ENCODE data around the gene VPS37C. TPM values are rescaled to one million over a fixed set of nuclear protein-coding genes. Genes with fewer than 3 reads are reported as not detected.
"Not testable (repeated sequence)": the region's sequence is repeated elsewhere in the genome, so short reads cannot be mapped to it uniquely, and the experiment has no call there.

VPS37C gene
- total RNA-seq, 2 donors from 2014 or later: 25.4 to 27.3 TPM

GRCh38 chr11:61111786-61112517 lies 49.3 kb downstream of the VPS37C start:
- ATAC-seq (no peak), DNase-seq (no peak)
- intact Hi-C loops (cut with DNase I, micrococcal nuclease): no loop called here

GRCh38 chr11:61111050-61111435 lies 50.2 kb downstream of the VPS37C start:
- intact Hi-C loops (cut with DNase I, micrococcal nuclease): no loop called here
- DNase-seq (no peak), ATAC-seq (no peak)

DNA sequence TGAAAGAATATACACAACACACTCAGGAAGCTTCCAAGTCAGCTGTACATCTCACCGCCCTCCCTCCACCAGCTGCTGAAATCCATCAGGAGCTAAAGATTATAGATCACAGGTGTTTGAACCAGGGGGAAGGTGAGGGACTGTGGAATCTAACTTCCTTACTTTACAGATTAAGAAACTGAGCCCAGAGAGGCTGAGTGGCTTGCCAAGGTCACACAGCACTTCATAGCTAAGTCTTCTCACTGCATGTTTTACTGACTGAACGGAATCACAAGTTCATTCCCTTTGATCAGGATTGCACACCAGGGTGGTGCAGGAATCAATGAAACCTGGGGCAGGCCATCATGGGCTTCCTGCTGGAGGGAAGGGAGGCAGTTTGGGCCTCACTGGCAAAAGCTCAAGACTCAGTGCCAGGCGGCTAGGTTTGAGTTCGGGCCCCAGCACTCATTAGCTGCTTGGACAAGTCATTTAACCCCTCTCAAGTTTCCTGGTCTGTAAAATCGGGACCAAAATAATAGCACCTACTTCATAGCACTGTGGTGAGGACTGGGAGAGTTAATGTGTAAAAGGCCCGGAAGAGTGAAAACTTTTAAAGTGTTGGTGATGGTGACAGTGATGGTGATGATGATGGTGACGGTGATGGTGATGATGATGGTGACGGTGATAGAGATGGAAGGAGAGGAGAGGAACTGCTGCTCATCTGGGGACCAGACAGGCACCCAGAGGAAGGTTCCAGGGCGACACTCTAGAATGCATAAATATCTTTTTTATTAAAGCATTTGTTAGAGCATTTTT lies 50.8 kb downstream of the VPS37C start:
- no peak for DNase-seq
- no peak for ATAC-seq
- intact Hi-C loops (cut with DNase I, micrococcal nuclease): no loop called here

- no peak for ATAC-seq
- DNase-seq: no peak
- intact Hi-C loops (cut with DNase I, micrococcal nuclease): no loop called here
These were observed 51.6 kb downstream of the VPS37C start for GRCh38 chr11:61109671-61110070.

DNA sequence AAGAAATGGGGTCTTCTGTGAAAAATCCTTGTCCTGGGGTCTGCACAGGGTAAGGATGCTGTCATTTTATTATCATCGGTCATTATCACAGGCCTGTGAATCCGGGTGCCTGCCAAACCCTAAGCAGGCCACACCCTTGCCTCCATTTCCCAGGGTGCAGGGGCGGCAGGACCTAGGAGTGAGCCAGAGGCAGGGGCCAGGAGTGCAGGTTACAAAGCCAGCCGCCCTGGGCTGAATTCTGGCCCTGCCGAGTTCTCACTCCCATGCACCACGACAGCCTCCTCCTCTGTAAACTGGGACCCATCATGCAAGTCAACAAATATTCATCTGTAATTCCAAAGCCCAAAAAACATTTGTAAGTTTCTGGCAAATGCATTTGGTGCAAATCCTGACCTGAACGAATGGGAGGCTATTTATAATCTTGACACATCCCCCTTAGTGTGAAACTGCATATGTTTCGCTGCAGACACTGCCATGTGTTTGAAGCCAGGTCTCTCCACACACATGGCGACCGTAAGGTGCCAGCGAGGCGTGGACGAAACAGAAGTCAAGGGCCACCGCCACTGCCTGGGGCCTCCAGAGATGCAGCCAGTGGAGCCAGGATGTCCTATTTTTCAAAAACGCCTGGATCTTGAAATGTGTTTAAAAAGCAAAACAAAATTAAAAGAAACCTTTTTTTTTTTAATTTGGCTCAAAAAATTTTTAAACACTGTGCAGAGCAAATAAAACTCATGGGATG lies 52.2 kb downstream of the VPS37C start:
- intact Hi-C loops (cut with DNase I, micrococcal nuclease): no loop called here
- DNase-seq (no peak), ATAC-seq (no peak)

GRCh38 chr11:61107888-61108287 lies 53.3 kb downstream of the VPS37C start:
- DNase-seq (no peak), ATAC-seq (no peak)
- intact Hi-C loops (cut with DNase I, micrococcal nuclease): no loop called here

DNA sequence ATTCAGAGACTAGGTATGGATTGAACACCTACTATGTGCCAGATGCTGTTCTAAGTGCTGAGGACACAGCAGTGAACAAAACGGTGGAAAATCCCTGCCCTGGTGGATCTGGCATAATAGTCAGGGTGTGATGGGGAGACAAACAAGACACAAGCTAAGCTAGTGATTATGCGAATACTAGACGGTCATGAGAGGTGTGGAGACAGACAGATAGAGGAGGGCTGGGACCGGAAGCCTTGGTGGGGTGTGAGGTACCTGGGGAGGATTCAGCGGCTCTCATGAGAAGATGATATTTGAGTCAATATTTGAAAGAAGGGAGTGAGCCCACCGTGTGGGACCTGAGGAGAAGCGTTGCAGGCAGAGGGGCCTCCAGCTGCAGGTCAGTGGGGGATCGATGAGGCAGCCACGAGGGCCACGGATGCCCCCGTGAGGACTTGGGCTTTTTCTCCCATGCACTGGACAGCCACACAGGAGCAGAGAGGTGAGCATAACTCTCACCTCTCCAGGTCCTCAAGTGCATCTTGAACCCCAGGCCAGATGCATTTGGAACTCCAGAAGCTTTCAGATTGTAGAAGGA lies 54.2 kb downstream of the VPS37C start:
- no peak for ATAC-seq
- intact Hi-C loops (cut with DNase I, micrococcal nuclease): no loop called here
- DNase-seq: no peak

DNA sequence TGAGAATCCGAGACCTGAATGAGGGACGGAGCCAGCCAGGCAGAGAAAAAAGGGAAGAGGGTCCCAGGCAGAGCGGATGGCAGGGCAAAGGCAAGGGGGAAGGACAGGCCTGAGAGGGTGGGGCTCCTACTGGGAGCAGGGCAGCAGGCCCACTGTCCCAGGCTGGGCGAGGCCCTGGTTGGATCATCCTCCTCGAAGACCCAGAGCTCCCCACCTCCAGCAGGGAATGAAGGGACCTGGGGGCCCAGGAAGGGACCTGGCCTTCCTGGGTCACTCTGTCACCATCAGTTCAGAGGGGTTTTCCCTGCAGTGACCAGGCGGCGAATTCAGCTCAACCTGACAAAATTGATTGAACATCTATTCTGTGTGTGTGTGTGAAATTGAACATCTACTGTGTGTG lies 54.9 kb downstream of the VPS37C start:
- intact Hi-C loops (cut with DNase I, micrococcal nuclease): no loop called here
- DNase-seq: no peak
- ATAC-seq: no peak

DNA sequence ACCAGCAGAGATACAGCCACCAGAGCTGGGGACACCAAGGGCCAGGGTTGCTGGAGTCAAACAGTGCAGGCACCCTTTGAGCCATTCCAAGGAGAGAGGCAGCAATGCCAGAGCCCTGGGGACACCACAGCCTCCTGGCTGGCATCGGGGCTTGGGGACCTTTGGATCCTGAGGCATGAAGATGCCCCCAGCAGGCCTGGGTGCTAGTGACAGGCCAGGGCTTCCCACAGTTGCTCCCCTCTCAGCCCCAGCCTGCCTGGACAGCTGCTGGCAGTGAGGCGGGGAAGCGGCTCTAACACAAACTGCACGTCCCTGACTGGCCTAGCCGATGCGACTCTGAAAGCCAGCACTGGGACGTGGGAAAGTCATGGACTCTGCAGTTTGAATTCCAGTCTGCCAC lies 56.3 kb downstream of the VPS37C start:
- no peak for DNase-seq
- intact Hi-C loops (cut with DNase I, micrococcal nuclease): no loop called here
- no peak for ATAC-seq

DNA sequence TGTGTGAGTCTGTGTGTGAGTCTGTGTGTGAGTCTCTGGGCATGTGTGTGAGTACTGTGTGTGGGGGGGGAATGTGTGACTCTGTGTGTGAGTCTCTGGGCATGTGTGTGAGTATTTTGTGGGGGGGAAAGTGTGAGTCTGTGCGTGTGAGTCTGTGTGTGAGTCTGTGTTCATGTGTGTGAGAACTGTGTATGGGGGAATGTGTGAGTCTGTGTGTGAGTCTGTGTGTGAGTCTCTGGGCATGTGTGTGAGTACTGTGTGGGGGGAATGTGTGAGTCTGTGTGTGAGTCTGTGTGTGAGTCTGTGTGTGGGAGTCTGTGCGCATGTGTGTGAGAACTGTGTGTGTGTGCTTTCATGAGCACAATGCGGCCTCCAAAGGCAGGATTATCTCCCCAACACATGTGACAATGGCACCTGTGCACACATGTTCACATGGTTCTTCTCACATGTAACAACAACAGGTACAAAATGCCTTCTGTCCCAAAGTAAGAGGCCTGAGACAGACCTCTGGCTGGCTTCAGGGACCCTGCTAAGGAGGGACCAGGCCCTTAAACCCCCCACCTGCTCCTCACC lies 57.3 kb downstream of the VPS37C start:
- DNase-seq (no peak), ATAC-seq (no peak)
- intact Hi-C loops (cut with DNase I, micrococcal nuclease): no loop called here

- ATAC-seq (no peak), DNase-seq (no peak)
- intact Hi-C loops (cut with DNase I, micrococcal nuclease): no loop called here
These were observed 58.3 kb downstream of the VPS37C start for GRCh38 chr11:61102667-61103571.

GRCh38 chr11:61098778-61099177 lies 62.4 kb downstream of the VPS37C start:
- intact Hi-C loops (cut with DNase I, micrococcal nuclease): no loop called here
- ATAC-seq: no peak
- no peak for DNase-seq

- DNase-seq; ATAC-seq; intact Hi-C loops (cut with DNase I, micrococcal nuclease): not testable (repeated sequence)
These were observed 63.0 kb downstream of the VPS37C start for GRCh38 chr11:61098261-61098660.

- no peak for DNase-seq
- ATAC-seq: no peak
- intact Hi-C loops (cut with DNase I, micrococcal nuclease): no loop called here
These were observed 66.2 kb downstream of the VPS37C start for GRCh38 chr11:61095021-61095420.

GRCh38 chr11:61094167-61094566 lies 67.1 kb downstream of the VPS37C start:
- DNase-seq; intact Hi-C loops (cut with DNase I, micrococcal nuclease); ATAC-seq: not testable (repeated sequence)

- no peak for ATAC-seq
- no peak for DNase-seq
- intact Hi-C loops (cut with DNase I, micrococcal nuclease): no loop called here
These were observed 68.1 kb downstream of the VPS37C start for GRCh38 chr11:61092908-61093763.

DNA sequence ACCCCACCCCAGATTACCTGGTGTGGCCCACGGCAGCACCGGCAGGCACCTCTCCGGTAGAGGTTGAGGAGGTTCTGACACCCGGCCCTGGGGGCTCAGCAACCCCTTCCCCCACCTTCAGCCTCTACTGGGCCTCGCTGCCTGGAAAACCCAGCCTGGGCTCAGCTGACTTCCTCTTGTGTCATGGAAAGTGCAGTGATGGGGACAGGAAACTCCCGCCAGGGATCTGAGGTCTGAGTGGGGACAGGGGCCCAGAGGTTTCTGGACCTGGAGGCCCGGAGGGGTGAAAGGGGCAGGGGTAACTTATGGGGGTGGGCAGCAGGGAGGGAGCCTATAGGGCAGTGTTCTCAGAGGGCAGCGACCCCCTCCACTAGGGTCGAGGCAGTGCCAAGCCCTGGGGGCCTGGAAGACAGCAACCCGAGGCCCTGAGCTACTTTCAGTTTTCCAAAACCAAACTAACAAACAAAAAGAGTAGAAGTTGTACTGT lies 68.9 kb downstream of the VPS37C start:
- DNase-seq: no peak
- no peak for ATAC-seq

More for the DNA sequence above, 68.9 kb downstream of the VPS37C start:
- intact Hi-C loops (cut with DNase I, micrococcal nuclease): no loop called here
